Ovary (tissue), 9 donors: ENCODE results near the gene GUCA2B. TPM values are rescaled to one million over a fixed set of nuclear protein-coding genes. Genes with fewer than 3 reads are reported as not detected.

ENCODE experiments used
- DNase-seq, 5 donors: peaks; one replicate each; pipeline ENCODE4 v3.0.0-alpha.2; 2019 to 2020
- H3K27ac ChIP-seq, 2 donors: fragments of 200-600 bp; one replicate each; pipeline versions ENCODE4 v1.5.1 to v1.8.0; 2019 to 2022
- H3K27me3 ChIP-seq: fragments of 200-600 bp; one replicate; pipeline ENCODE4 v1.8.0; 2022
- H3K36me3 ChIP-seq: fragments of 200-600 bp; sonication (generic); one replicate; pipeline ENCODE4 v1.5.1; 2019
- H3K4me1 ChIP-seq: one replicate; pipeline ENCODE4 v1.8.1; 2013; ENCODE audit warnings: mild to moderate bottlenecking, moderate library complexity; ENCODE audit not compliant: insufficient read depth
- H3K4me3 ChIP-seq: fragments of 200-600 bp; sonication (generic); one replicate; pipeline ENCODE4 v1.5.1; 2017
- H3K9me3 ChIP-seq, 2 donors: fragments of 200-600 bp in 1 of 2; sonication (generic) in 1 of 2; one replicate each; pipeline versions ENCODE4 v1.5.1 to v1.8.1; 2013 to 2019; ENCODE audit warnings: mild to moderate bottlenecking in 1 of 2, moderate library complexity in 1 of 2
- EP300 ChIP-seq: sonication (generic); formaldehyde crosslinking; IDR thresholded peaks from one replicate; pipeline ENCODE4 v1.6.1; 2017; ENCODE audit warnings: antibody characterized with exemption
- POLR2A ChIP-seq: fragments of 450-650 bp; IDR thresholded peaks from one replicate; pipeline ENCODE4 v1.6.1; 2017; ENCODE audit warnings: antibody characterized with exemption, mild to moderate bottlenecking, moderate library complexity
- WGBS, 3 donors: extraction: QIAGEN DNeasy Blood & Tissue Kit in 1 of 3; methylation state at CpG; one replicate each; pipeline versions ENCODE4 v1.1.5 to v1.1.7; 2013 to 2017; 5-methylcytosine and 5-hydroxymethylcytosine counted together
- intact Hi-C, 4 donors: fragments of 100-400 bp; cut with DNase I; formaldehyde crosslinking; loops; one replicate each; pipeline versions ENCODE4 v1.11.0 to v1.15.1; 2022 to 2023
- polyA plus RNA-seq, 2 donors: library from polyadenylated mRNA; stranded (reverse); fragments of 200-250 nt in 1 of 2; fragments of 350-450 nt in 1 of 2; fragmentation: Illumina TruSeq in 1 of 2; extraction: RNeasy Lipid Tissue Mini Kit (QIAGEN cat#74804) in 1 of 2; gene quantifications; one replicate each; pipeline ENCODE4 v1.2.3, GENCODE V29; 2013 to 2014
- total RNA-seq, 7 donors: library from RNA; depleted of rRNA in 2 of 7; stranded (reverse); fragments of >200 nt in 2 of 7; fragmentation: NEBNext Ultra II Directional in 3 of 7; extraction: Animal tissue kit (Norgen Biotek cat#: 25700) in 3 of 7; gene quantifications; one replicate each; pipeline versions ENCODE4 v1.1.0 to v1.2.4, GENCODE V29; 2016 to 2023
- TF ChIP-seq, protein P1 (sequence below), 3 donors: fragments of 450-650 bp in 2 of 3; fragments of 200-600 bp in 1 of 3; IDR thresholded peaks; one replicate each; pipeline versions ENCODE4 v1.5.1 to v1.8.0; 2016 to 2022; ENCODE audit warnings: antibody characterized with exemption in 3 of 3, mild to moderate bottlenecking in 1 of 3
- donor health status: DM: no; HTN: no; CAD: no; lungs with moderate emphysema.
- donor health status: DM: no; HTN: no; CAD: no.
- donor health status: Bipolar disorder and iron deficiency.
- donor health status: DM: yes; HTN: yes; CAD: no.
- donor health status: DM: no; HTN: no; CAD: no.
- donor health status: DM: yes; HTN: yes; CAD: no.

The GUCA2B gene
- total and polyA plus RNA-seq, 9 donors: not detected

DNA sequence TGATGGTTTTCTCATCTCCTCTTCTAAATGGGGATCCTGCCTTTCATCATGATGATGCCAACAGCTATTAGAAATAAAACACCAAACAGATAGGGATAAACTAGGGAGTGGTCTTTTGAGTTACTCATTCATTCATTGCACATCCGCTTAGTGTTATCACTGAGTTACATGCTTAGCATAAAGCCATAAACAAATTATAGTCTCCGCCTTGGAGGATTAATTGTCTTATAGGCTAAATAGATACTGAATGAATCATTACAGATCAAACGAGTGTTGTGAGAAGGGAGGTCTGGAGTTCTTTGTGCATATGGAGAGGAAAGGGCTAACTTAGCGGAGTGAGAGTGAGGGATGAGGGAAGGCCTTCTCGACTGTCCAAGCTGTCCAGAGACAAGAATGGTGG lies 19.8 kb upstream of the GUCA2B start:
- no peak for DNase-seq
- 83 to 88% (median 87%) methylated on average over 5 of the region's 5 CpGs for WGBS, 3 donors
- intact Hi-C loops: no loop called here
- H3K27me3 ChIP-seq: no peaks in the 10 kb centered on the region
- no peak overlapping the region for H3K27ac ChIP-seq
- TF ChIP-seq, protein P1, sequence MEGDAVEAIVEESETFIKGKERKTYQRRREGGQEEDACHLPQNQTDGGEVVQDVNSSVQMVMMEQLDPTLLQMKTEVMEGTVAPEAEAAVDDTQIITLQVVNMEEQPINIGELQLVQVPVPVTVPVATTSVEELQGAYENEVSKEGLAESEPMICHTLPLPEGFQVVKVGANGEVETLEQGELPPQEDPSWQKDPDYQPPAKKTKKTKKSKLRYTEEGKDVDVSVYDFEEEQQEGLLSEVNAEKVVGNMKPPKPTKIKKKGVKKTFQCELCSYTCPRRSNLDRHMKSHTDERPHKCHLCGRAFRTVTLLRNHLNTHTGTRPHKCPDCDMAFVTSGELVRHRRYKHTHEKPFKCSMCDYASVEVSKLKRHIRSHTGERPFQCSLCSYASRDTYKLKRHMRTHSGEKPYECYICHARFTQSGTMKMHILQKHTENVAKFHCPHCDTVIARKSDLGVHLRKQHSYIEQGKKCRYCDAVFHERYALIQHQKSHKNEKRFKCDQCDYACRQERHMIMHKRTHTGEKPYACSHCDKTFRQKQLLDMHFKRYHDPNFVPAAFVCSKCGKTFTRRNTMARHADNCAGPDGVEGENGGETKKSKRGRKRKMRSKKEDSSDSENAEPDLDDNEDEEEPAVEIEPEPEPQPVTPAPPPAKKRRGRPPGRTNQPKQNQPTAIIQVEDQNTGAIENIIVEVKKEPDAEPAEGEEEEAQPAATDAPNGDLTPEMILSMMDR (IDR thresholded peaks at IDR 0.05): no peak
- TF ChIP-seq EP300 (no peak), POLR2A (no peak)
- H3K9me3 ChIP-seq: no peaks in the 10 kb centered on the region
- H3K36me3 ChIP-seq: no peaks in the 10 kb centered on the region
- no peak overlapping the region for H3K4me3 ChIP-seq
- H3K4me1 ChIP-seq: peaks cover 3% of the 10 kb centered on the region

DNA sequence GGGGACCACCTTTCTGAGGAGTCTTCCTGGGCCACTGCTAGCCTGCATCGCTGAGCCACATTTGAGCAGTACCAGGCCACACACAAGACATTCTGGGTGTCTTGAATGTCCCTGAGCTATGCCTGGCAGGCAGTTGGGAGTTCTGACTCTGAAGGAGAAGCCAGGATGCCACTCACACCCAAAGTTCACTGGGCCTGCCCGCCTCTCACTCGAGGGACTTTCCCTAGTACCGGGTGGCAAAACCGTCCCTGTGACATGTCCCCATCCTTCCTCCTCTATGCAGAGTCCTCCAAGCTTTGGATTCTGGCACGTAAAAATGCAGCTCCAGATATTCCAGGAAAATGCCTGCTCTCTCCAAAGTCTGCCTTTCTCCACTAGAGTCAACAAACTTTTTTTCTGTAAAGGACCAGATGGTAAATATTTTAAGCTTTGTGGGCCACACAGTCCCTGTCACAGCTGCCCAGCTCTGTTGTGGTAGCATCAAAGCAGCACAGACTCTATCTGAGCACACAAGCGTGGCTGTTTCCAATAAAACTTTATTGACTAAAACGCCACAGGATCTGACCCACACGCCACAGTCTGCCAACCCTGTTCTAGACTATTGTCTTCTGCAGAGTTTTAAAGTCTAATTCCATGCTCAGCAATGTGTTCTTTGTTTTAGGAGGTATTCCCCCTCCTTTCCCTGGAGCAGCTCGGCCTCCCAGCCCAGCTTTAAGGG lies 19.2 kb upstream of the GUCA2B start:
- Histone ChIP-seq H3K36me3 (no peaks in the 10 kb centered on the region), H3K4me3 (no peak overlapping the region), H3K9me3 (no peaks in the 10 kb centered on the region), H3K27me3 (no peaks in the 10 kb centered on the region), H3K4me1 (peaks cover 3% of the 10 kb centered on the region), H3K27ac (no peak overlapping the region)
- 90 to 92% (median 90%) methylated on average over 10 of the region's 10 CpGs for WGBS, 3 donors
- DNase-seq: no peak
- intact Hi-C loops: no loop called here
- TF ChIP-seq EP300 (no peak), POLR2A (no peak)
- TF ChIP-seq, protein P1 (IDR thresholded peaks at IDR 0.05): no peak

DNA sequence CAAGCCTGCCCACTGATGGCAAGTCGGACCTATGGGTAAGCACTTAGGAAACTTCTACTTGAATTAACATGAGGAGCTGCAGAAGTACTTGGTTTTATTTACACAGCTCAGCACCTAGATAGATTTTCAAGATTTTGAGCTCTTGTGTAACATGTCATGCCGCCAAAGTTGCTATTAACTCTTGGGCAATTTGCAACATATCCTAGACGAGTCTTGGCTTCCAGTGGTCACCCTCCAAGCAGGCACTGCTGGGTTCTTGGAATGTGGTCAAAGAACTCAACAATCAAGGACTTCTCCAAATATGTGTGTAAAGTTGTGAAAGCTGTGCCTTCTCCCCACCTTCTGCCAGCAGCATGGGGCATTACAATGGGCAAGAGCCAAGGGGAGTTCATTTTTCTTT lies 17.8 kb upstream of the GUCA2B start:
- intact Hi-C loops: no loop called here
- no peak overlapping the region for H3K4me3 ChIP-seq
- TF ChIP-seq POLR2A (no peak), EP300 (no peak)
- TF ChIP-seq, protein P1 (IDR thresholded peaks at IDR 0.05): no peak
- no peaks in the 10 kb centered on the region for H3K9me3 ChIP-seq
- H3K4me1 ChIP-seq: peaks cover 1% of the 10 kb centered on the region
- no peak overlapping the region for H3K27ac ChIP-seq
- no peak for DNase-seq
- H3K36me3 ChIP-seq: no peaks in the 10 kb centered on the region
- 72 to 87% (median 79%) methylated on average over 3 of the region's 3 CpGs for WGBS, 3 donors
- no peaks in the 10 kb centered on the region for H3K27me3 ChIP-seq

GRCh38 chr1:42136466-42136865 lies 16.7 kb upstream of the GUCA2B start:
- DNase-seq: no peak
- no peaks in the 10 kb centered on the region for H3K4me1 ChIP-seq
- H3K4me3 ChIP-seq: no peak overlapping the region
- no peaks in the 10 kb centered on the region for H3K27me3 ChIP-seq
- no peak overlapping the region for H3K27ac ChIP-seq
- no peaks in the 10 kb centered on the region for H3K36me3 ChIP-seq
- intact Hi-C loops: no loop called here
- TF ChIP-seq, protein P1 (IDR thresholded peaks at IDR 0.05): no peak
- no peak for TF ChIP-seq POLR2A
- no peak for TF ChIP-seq EP300
- H3K9me3 ChIP-seq: no peaks in the 10 kb centered on the region
